Pulmonary artery endothelial cell (primary cell): ENCODE measurements around the gene HOXB8. TPM values are rescaled to one million over a fixed set of nuclear protein-coding genes. Genes with fewer than 3 reads are reported as not detected.

Source experiments
- DNase-seq: peaks from one replicate; pipeline ENCODE4 v3.0.0-alpha.2; 2011; ENCODE audit warnings: low read depth, low spot score
- total RNA-seq: library from RNA; depleted of rRNA; stranded (reverse); fragments of >200 nt; gene quantifications from 2 replicates; pipeline ENCODE4 v1.2.3, GENCODE V29; 2014

The HOXB8 gene
- total RNA-seq, 1 donor from 2014 or later: not detected

- DNase-seq: no peak
Measured at GRCh38 chr17:48569674-48570324, 45.3 kb downstream of the HOXB8 start.

GRCh38 chr17:48569240-48569582 is 45.9 kb downstream of the HOXB8 start:
- no peak for DNase-seq

- no peak for DNase-seq
Measured at GRCh38 chr17:48568499-48569239, 46.4 kb downstream of the HOXB8 start.

GRCh38 chr17:48567646-48568354 is 47.3 kb downstream of the HOXB8 start:
- DNase-seq: no peak

GRCh38 chr17:48567209-48567608 is 47.9 kb downstream of the HOXB8 start:
- DNase-seq: no peak

GRCh38 chr17:48566717-48567116 is 48.4 kb downstream of the HOXB8 start:
- no peak for DNase-seq

- DNase-seq: no peak
Measured at GRCh38 chr17:48565925-48566710, 49.0 kb downstream of the HOXB8 start.

GRCh38 chr17:48565022-48565554 is 50.0 kb downstream of the HOXB8 start:
- no peak for DNase-seq

- DNase-seq: no peak
Measured at GRCh38 chr17:48564188-48565021, 50.7 kb downstream of the HOXB8 start.

- no peak for DNase-seq
Measured at GRCh38 chr17:48563867-48564187, 51.3 kb downstream of the HOXB8 start.

GRCh38 chr17:48563385-48563838 is 51.7 kb downstream of the HOXB8 start:
- DNase-seq: no peak

- DNase-seq: no peak
Measured at GRCh38 chr17:48562934-48563333, 52.2 kb downstream of the HOXB8 start.

Other genes with a start within 250 kb of the HOXB8 start
- gene SKAP1, start 185.1 kb downstream of the HOXB8 start, total RNA-seq: not detected in 2 replicates
- not detected in 2 replicates for gene HOXB1, start 84.3 kb downstream of the HOXB8 start, total RNA-seq
- gene HOXB2, start 70.2 kb downstream of the HOXB8 start, total RNA-seq: 5.1 and 5.3 TPM in 2 replicates
- 3.0 and 5.1 TPM in 2 replicates for gene HOXB4, start 36.9 kb downstream of the HOXB8 start, total RNA-seq
- gene HOXB3, start 25.1 kb downstream of the HOXB8 start, total RNA-seq: 6.9 and 7.5 TPM in 2 replicates
- 0.07 TPM in 1 of 2 replicates, not detected in the other for gene HOXB5, start 21.5 kb downstream of the HOXB8 start, total RNA-seq
- 0.11 and 0.92 TPM in 2 replicates for gene HOXB6, start 10.3 kb downstream of the HOXB8 start, total RNA-seq
- 0.11 and 0.59 TPM in 2 replicates for gene HOXB7, start 4.3 kb downstream of the HOXB8 start, total RNA-seq
- not detected in 2 replicates for gene HOXB9, start 11.1 kb upstream of the HOXB8 start, total RNA-seq
- not detected in 2 replicates for gene PRAC1, start 107.2 kb upstream of the HOXB8 start, total RNA-seq
- not detected in 2 replicates for gene PRAC2, start 107.9 kb upstream of the HOXB8 start, total RNA-seq
- gene HOXB13, start 113.5 kb upstream of the HOXB8 start, total RNA-seq: not detected in 2 replicates
- gene TTLL6, start 201.9 kb upstream of the HOXB8 start, total RNA-seq: not detected in 2 replicates
- 30.4 and 58.9 TPM in 2 replicates for gene CALCOCO2, start 215.7 kb upstream of the HOXB8 start, total RNA-seq